ENCODE data around the gene HNRNPA3. TPM values are rescaled to one million over a fixed set of nuclear protein-coding genes. Genes with fewer than 3 reads are reported as not detected.
"Not testable (repeated sequence)": the region's sequence is repeated elsewhere in the genome, so short reads cannot be mapped to it uniquely, and the experiment has no call there.

HNRNPA3 gene
- total RNA-seq, 3 donors from 2014 or later: 292 to 332 (median 316) TPM

DNA sequence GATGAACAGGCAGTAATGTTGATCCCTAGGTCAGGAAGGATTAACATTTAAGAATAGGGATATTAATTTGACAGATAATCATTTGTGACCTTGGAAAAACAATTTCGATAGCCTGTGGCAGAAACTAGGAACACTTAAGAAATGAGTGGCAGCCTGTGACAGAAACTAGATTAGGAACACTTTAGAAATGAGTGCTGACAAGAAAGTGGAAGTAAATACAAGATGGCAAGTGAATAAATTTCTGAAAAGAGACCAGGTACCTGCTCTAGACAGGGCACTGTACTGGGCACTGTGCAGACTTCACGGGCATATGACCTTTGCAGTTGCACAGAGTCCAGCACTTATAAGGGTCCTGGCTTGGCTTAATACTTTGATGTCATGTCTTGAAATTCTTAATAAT lies 5.5 kb upstream of the HNRNPA3 start:
- H3K9me3 Mint-ChIP-seq: no peaks in the 10 kb centered on the region
- DNase-seq (no peak), ATAC-seq (peak; percentile 55 to 56)
- H3K4me3 Mint-ChIP-seq: no peak overlapping the region
- no peaks in the 10 kb centered on the region for H3K36me3 Mint-ChIP-seq (ENCODE audit: insufficient read depth)
- H3K27me3 Mint-ChIP-seq (ENCODE audit: low read depth): no peaks in the 10 kb centered on the region
- H3K4me1 Mint-ChIP-seq (ENCODE audit: low read depth): peaks cover 24% of the 10 kb centered on the region

DNA sequence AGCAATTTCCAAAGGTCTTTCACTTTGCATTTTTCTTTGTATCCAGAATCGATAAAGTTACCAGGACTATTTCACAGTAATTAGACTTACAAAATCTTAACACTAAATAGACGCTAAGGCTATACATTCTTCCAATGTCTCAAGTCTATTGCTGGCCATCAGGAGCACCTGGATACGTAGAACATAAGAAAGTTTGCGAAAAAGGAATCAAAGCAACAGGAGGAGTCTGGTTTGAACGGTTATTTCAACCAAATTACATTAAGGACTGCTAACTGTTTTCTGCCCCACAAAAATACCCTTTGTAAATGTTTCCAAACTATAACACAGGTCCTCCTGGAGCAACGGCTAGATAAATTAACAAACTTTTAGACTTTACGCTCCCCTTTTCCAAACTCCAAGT lies 1.4 kb upstream of the HNRNPA3 start:
- peaks cover 41% of the 10 kb centered on the region for H3K4me1 Mint-ChIP-seq (ENCODE audit: low read depth)
- H3K27me3 Mint-ChIP-seq (ENCODE audit: low read depth): no peaks in the 10 kb centered on the region
- H3K36me3 Mint-ChIP-seq (ENCODE audit: insufficient read depth): peaks cover 22% of the 10 kb centered on the region
- no peaks in the 10 kb centered on the region for H3K9me3 Mint-ChIP-seq
- H3K4me3 Mint-ChIP-seq: peak overlapping the region; percentile 97
- DNase-seq (no peak), ATAC-seq (no peak)

DNA sequence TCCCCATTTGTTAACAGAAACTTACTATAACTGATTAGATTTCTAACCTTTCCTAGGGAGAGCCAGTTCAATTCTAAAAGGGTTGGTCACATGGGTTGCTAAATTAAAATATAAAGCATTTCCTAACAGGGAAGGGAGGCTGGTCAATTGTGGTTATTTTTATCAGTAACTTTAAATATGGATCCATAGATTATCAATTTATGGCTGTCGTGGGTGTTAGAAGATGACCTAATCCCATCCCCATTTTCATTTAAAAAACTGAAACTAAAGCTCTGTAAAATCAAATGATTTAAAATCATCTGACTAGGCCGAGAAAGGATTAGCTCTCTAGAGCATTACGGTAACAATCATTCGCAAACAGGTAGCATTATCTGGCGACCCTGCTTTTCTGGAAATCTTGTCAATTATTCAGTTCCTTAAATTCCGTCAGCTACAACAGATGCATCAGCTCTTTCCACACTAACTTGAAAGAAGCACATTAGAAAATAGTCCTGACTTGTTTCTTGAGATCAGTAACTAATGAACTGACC lies 953 bp upstream of the HNRNPA3 start:
- Mint-ChIP-seq H3K27me3 (ENCODE audit: low read depth) (no peaks in the 10 kb centered on the region), H3K9me3 (no peaks in the 10 kb centered on the region), H3K4me3 (peak overlapping the region; percentile 97), H3K4me1 (ENCODE audit: low read depth) (peaks cover 42% of the 10 kb centered on the region), H3K36me3 (ENCODE audit: insufficient read depth) (peaks cover 27% of the 10 kb centered on the region)
- ATAC-seq (no peak), DNase-seq (no peak)

DNA sequence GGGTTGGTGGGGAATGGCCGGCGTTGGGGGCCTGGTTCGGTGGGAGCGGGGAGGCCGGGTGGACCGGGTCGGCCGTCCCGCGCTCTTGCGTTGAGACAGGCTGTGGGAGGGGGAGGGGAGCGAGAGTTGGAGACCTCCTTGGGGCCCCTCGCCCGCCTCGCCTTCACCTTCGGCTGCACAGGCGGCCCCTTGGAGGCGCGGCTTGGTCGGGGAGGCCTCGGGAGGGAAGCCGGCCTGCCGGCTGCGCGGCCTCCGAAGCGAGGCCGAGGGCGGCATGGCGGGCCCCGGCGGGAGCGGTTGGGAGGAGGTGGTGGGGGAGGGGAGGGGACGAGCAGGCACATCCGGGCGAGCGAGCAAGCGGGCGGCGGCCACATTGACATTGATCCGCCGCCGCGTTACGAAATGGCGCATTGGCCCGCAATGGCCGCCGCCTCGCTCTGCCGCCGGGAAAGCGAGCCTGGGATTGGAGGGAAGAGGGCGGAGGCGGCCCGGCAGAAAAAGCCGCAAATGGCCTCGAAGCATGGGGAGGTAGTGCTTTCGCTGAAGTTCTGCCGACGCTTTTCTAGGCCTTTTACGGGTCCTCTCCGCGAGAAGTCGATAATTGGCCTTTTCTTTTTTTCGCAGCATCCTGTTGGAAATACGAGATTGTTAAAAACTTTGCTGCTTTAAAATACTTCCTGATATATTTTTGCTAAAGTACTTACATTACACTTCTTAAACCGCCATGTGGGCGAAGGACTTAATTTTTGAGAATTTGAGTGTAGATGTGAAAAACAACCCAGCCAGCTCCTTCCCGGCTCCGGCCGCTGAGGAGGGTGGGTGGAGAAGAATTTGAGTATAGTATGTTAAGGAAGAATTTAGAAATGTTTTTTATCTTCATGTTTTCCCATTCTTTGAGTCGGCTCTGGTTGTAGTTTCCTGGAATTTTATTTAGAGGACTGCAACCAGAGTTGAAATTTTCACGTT lies 580 bp downstream of the HNRNPA3 start:
- H3K4me1 Mint-ChIP-seq (ENCODE audit: low read depth): peaks cover 45% of the 10 kb centered on the region
- DNase-seq (peak; percentile 89), ATAC-seq (peak; percentile 72 to 75)
- peak overlapping the region; percentile 97 for H3K4me3 Mint-ChIP-seq
- no peaks in the 10 kb centered on the region for H3K9me3 Mint-ChIP-seq
- H3K36me3 Mint-ChIP-seq (ENCODE audit: insufficient read depth): peaks cover 37% of the 10 kb centered on the region
- no peaks in the 10 kb centered on the region for H3K27me3 Mint-ChIP-seq (ENCODE audit: low read depth)

DNA sequence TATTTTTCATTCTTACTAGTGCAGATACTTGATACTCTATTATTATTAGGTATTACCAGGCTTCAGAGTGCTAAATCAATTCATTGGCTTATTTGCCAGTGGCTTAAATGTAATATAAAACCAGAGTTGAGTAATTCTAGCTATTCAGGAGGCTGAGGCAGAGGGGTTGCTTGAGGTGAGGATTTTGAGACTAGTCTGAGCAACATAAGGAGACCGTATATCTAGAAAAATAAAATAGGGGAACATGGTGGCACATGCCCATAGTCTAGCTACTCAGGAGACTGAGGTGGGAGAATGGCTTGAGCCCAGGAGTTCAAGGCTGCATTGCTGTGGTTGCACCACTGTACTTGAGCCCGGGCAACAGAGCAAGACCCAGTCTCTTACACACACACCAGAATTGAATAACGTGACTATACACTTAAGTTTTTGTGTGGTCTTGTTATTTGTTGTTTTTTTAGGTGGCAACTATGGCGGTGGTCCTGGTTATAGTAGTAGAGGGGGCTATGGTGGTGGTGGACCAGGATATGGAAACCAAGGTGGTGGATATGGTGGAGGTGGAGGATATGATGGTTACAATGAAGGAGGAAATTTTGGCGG lies 4.8 kb downstream of the HNRNPA3 start:
- H3K4me1 Mint-ChIP-seq (ENCODE audit: low read depth): peaks cover 61% of the 10 kb centered on the region
- ATAC-seq (no peak), DNase-seq (no peak)
- no peaks in the 10 kb centered on the region for H3K27me3 Mint-ChIP-seq (ENCODE audit: low read depth)
- H3K36me3 Mint-ChIP-seq (ENCODE audit: insufficient read depth): peaks cover 71% of the 10 kb centered on the region
- no peaks in the 10 kb centered on the region for H3K9me3 Mint-ChIP-seq
- peak overlapping the region; percentile 26 for H3K4me3 Mint-ChIP-seq

DNA sequence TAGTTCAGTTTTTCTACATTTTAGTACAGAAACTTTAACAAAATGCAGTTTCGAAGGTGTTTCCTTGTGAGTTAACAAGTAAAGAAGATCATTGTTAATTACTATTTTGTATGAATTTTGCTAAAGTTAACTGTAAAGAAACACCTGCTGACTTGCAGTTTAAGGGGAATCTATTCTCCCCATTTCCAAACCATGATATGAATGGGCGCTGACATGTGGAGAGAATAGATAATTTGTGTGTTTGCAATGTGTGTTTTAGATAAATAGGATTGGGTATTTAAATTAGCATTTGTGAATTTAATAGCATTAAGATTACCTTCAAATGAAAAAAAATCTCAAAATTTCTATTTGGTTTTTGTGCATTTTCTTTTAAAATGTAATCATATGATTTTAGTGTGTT lies 7.2 kb downstream of the HNRNPA3 start:
- not testable (repeated sequence) for H3K9me3 Mint-ChIP-seq; H3K27me3 Mint-ChIP-seq (ENCODE audit: low read depth); ATAC-seq; DNase-seq; H3K4me3 Mint-ChIP-seq
- Mint-ChIP-seq H3K4me1 (ENCODE audit: low read depth) (peaks cover 64% of the 10 kb centered on the region), H3K36me3 (ENCODE audit: insufficient read depth) (peaks cover 68% of the 10 kb centered on the region)

DNA sequence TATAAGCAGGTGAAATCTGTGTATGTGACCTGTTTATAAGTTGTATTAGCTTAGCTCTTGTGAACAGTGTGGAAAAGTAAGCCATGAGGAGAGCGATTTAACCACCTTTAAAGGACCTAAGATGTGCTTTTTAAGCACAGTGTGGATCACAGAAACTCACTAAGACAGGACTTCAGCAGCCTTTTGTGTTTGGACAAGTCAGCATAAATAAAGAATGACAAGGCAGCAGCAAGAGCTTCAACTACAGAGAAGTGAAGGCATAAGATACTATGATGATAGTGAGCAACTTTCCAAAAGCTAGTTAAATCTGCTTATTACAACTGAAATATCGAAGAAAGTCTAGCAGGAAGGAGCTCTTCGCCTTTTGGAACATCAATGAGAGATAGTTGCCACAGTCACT lies 8.9 kb downstream of the HNRNPA3 start:
- H3K4me3 Mint-ChIP-seq: no peak overlapping the region
- DNase-seq (no peak), ATAC-seq (no peak)
- H3K27me3 Mint-ChIP-seq (ENCODE audit: low read depth): no peaks in the 10 kb centered on the region
- peaks cover 58% of the 10 kb centered on the region for H3K36me3 Mint-ChIP-seq (ENCODE audit: insufficient read depth)
- no peaks in the 10 kb centered on the region for H3K9me3 Mint-ChIP-seq
- H3K4me1 Mint-ChIP-seq (ENCODE audit: low read depth): peaks cover 51% of the 10 kb centered on the region

DNA sequence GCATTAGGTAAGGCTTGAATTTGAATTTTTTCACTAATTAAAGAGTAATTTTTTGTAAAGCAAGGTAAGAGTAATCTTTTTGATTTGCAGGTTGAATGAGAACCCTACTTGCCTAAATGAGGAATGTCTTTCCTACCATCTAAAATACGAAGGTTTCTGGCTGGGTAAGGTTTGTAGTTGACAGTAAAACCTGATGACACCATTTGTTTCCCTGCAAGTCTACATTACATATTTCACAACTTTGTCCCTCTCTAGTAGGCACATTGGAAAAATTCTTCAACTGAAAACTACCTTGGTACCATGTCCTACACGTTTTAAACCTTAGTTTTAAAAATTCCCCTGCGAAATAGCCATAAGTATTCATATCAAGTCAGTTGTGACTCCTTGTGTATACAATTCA lies 9.4 kb downstream of the HNRNPA3 start:
- no peak for DNase-seq
- Mint-ChIP-seq H3K36me3 (ENCODE audit: insufficient read depth) (peaks cover 55% of the 10 kb centered on the region), H3K4me3 (no peak overlapping the region), H3K27me3 (ENCODE audit: low read depth) (no peaks in the 10 kb centered on the region), H3K4me1 (ENCODE audit: low read depth) (peaks cover 49% of the 10 kb centered on the region), H3K9me3 (no peaks in the 10 kb centered on the region)
- no peak for ATAC-seq

DNA sequence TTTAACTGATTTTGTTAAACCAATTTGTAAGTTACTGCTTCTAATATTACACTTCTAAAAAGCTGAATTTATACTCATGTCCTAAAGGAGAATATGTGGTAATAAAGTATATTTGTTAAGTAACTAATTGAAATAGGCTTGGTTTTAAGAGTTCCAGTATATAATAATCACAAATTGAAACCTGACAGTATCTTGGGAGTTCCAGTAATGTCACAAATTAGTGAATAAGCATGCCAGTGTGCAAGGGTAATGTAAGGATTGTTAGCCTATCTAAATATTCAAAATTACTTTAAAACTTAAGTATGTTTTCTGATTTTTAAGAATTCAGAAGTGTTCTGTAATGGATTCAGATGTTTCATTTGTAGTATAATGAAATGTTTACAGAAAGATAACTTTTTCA lies 10.8 kb downstream of the HNRNPA3 start:
- not testable (repeated sequence) for ATAC-seq; DNase-seq; H3K4me3 Mint-ChIP-seq; H3K27me3 Mint-ChIP-seq (ENCODE audit: low read depth); H3K9me3 Mint-ChIP-seq
- H3K36me3 Mint-ChIP-seq (ENCODE audit: insufficient read depth): peaks cover 48% of the 10 kb centered on the region
- H3K4me1 Mint-ChIP-seq (ENCODE audit: low read depth): peaks cover 41% of the 10 kb centered on the region

DNA sequence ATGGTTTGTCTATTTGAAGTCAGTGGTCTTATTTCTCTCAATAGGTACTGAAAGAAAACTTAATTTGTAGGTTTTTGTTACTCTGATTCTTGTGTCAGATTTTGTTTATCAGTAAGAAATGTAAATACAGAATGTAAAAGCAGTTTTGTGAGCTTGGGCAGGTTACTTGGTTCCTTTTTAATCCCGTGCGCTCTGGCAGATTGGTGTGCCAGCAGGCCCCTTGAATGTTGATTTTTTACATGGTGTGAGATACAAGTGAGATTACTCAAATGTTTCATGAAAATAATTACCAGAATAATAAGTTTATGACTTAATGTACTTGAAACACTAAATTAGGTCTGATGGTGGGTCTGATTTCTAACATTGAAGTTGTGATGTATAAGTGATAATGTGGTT lies 13.4 kb downstream of the HNRNPA3 start:
- ATAC-seq (no peak), DNase-seq (no peak)
- Mint-ChIP-seq H3K4me1 (ENCODE audit: low read depth) (peaks cover 41% of the 10 kb centered on the region), H3K36me3 (ENCODE audit: insufficient read depth) (peaks cover 50% of the 10 kb centered on the region), H3K27me3 (ENCODE audit: low read depth) (no peaks in the 10 kb centered on the region), H3K9me3 (no peaks in the 10 kb centered on the region), H3K4me3 (no peak overlapping the region)

DNA sequence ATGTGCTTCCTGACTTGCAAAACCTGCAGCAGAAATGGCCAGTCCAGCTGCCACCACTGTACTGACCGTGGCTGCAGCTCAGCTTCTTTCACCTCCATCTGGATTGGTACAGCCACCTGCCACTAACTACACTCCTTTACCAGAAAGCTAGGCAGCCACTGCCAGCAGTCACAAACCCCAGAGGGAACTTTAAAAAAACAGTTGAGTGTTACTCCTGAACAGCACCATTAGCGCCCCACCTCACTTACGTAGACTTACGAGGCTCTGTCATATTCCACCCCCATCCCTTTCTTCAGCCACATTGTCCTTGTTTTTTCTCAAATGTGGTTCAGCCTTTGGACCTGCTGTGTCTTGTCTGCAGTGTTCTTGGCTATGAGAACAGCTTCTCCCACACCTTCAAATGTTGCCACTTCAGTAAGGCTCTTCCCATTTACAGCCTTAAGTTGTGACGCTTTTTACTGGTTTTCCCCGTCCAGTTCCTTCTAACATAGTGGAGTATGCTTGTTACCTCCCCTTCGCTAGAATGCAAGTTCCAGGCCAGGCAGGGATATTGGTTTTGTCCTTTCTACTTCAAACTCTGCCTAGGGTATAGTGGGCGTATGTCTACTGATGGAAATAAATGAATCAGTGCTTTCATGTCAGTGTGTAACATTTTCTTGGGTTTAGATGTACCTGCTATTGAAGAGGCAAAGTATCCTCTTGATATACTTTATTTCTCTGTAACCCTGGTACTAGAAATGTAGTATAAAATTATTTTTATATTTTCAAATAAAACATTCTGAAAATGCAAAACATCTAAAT lies 17.0 kb downstream of the HNRNPA3 start:
- no peak overlapping the region for H3K4me3 Mint-ChIP-seq
- H3K27me3 Mint-ChIP-seq (ENCODE audit: low read depth): no peaks in the 10 kb centered on the region
- no peaks in the 10 kb centered on the region for H3K9me3 Mint-ChIP-seq
- ATAC-seq: peak; percentile 20 to 36
- peaks cover 41% of the 10 kb centered on the region for H3K4me1 Mint-ChIP-seq (ENCODE audit: low read depth)
- DNase-seq: no peak
- H3K36me3 Mint-ChIP-seq (ENCODE audit: insufficient read depth): peaks cover 58% of the 10 kb centered on the region

DNA sequence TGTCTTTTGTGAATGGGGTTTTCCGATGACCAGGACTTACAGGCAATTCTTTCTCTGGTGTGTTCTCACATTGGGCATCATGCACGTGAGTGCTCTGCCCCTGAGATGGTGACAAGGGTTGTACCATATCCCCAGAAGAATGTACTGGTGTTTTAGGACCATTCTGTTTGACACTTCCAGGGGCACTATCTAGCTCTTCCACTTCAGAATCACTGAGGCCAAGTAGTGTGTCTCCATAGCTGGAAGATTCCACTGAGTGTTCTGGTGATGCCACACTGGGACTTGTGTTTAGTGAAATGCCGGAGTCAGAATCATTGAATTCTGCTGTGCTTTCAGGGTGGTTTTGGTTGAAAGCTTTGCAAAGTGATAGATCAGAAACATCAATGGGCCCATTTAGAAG lies 18.7 kb downstream of the HNRNPA3 start:
- H3K4me1 Mint-ChIP-seq (ENCODE audit: low read depth): peaks cover 45% of the 10 kb centered on the region
- no peak overlapping the region for H3K4me3 Mint-ChIP-seq
- H3K36me3 Mint-ChIP-seq (ENCODE audit: insufficient read depth): peaks cover 56% of the 10 kb centered on the region
- DNase-seq: no peak
- H3K9me3 Mint-ChIP-seq: no peaks in the 10 kb centered on the region
- H3K27me3 Mint-ChIP-seq (ENCODE audit: low read depth): no peaks in the 10 kb centered on the region
- ATAC-seq: no peak

DNA sequence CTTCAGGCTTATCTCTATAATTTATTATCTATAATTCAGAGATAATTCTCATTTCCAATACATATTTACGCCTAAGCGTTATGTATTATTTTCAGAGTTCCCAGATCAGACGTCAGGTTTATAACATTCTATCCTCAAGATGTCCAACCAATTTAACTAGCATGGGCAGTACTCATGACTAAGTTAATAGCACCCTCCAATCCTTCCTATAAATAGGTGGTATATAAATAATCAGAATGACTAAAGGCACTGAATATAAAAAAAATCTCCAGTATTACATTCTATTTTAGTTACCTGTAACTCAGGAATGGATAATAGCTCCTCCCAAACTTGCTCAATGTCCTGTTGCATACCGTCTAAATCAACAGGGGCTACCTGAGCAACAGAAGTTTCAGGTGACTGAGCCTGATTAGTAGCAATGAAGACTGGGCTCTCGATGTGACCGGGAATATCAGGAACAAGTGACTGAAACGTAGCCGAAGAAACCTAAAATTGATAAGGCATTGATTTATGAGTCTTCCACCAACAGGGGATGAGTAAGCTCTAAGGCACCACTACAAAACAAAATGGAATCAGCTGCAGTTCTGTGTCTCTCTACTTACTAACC lies 19.6 kb downstream of the HNRNPA3 start:
- ATAC-seq (no peak), DNase-seq (no peak)
- Mint-ChIP-seq H3K4me3 (no peak overlapping the region), H3K27me3 (ENCODE audit: low read depth) (no peaks in the 10 kb centered on the region), H3K4me1 (ENCODE audit: low read depth) (peaks cover 45% of the 10 kb centered on the region), H3K36me3 (ENCODE audit: insufficient read depth) (peaks cover 54% of the 10 kb centered on the region), H3K9me3 (no peaks in the 10 kb centered on the region)

DNA sequence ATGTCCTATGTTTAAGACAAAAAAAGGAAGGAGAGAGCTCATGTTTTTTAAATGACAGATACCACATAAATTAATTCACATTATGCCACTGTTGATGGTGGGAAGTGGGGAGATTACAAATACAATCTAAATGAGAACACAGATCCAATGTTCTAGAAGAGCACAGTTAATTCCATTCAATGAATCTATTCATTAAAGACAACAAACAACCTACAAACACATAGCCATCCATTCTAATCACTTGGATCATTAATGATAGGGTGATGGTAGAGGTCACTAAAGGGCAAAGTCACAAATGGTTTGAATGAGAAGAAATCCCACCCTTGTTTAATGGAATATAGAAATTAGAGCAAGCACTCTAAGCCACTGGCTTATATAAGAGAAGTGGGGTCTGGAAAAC lies 21.7 kb downstream of the HNRNPA3 start:
- H3K4me3 Mint-ChIP-seq: no peak overlapping the region
- H3K27me3 Mint-ChIP-seq (ENCODE audit: low read depth): no peaks in the 10 kb centered on the region
- DNase-seq (no peak), ATAC-seq (no peak)
- peaks cover 50% of the 10 kb centered on the region for H3K4me1 Mint-ChIP-seq (ENCODE audit: low read depth)
- peaks cover 49% of the 10 kb centered on the region for H3K36me3 Mint-ChIP-seq (ENCODE audit: insufficient read depth)
- H3K9me3 Mint-ChIP-seq: no peaks in the 10 kb centered on the region

All from activated T-cell treated with anti-CD3 and anti-CD28 coated beads, Interleukin-2, amount 50 U/mL, for 4 hours (primary cell).